ENCODE measurements around the gene SSBP4. TPM values are rescaled to one million over a fixed set of nuclear protein-coding genes. Genes with fewer than 3 reads are reported as not detected.

The SSBP4 gene
- polyA plus RNA-seq, 1 of the 3 experiments (the other 2 are of a cell fraction), result 24.9 TPM

- no peak overlapping the region for H2AFZ ChIP-seq (ENCODE audit: low read depth)
- no peaks in the 10 kb centered on the region for H3K9me3 ChIP-seq
- H3K27ac ChIP-seq (ENCODE audit: low read depth in 2 of 2, low read length in 1 of 2), result peak overlapping the region in 1 of 2 experiments; percentile 71; a peak in 1 of 4 replicates
- no peaks in the 10 kb centered on the region for H3K79me2 ChIP-seq (ENCODE audit: insufficient read depth)
- H4K20me1 ChIP-seq (ENCODE audit: insufficient read depth), result no peaks in the 10 kb centered on the region; the same call in 1 of the 2 replicates
- peaks cover 5% of the 10 kb centered on the region for H3F3A ChIP-seq (replicated peaks; ENCODE audit: insufficient read depth)
- DNase-seq, result no peak
- WGBS (ENCODE audit: low lambda C conversion rate), result 93% methylated on average over 4 of the region's 13 CpGs
- peaks cover 15 to 55% of the 10 kb centered on the region in 2 experiments; a peak in 2 of 4 replicates for H3K4me1 ChIP-seq (ENCODE audit: control insufficient read depth in 1 of 2, insufficient read depth in 2 of 2, low read depth in 1 of 2, low read length in 1 of 2)
- POLR2A ChIA-PET, result interaction anchor here (1.6 to 2.5 kb wide), 2 partner anchors 13 to 151 kb away, joined by 4 to 13 read pairs; partner anchors contain the start of genes JUND and SSBP4
- H3K36me3 ChIP-seq (replicated peaks in 1 of 2; ENCODE audit: control insufficient read depth in 1 of 2, insufficient read depth in 2 of 2, low read length in 1 of 2), result peaks cover 0 to 11% of the 10 kb centered on the region in 2 experiments
- no peaks in the 10 kb centered on the region for H3K9me2 ChIP-seq
- TF ChIP-seq IRF3 (IDR thresholded peaks at IDR 0.05; ENCODE audit: low read depth, low read length) (no peak), FOXJ3 (CRISPR knock-in tag; IDR thresholded peaks at IDR 0.05) (no peak), CHD2 (IDR thresholded peaks at IDR 0.05; ENCODE audit: low read length, partially characterized antibody) (no peak), RCOR1 (IDR thresholded peaks at IDR 0.05; ENCODE audit: low read length) (no peak), SMC3 (IDR thresholded peaks at IDR 0.05; ENCODE audit: low read depth, low read length) (no peak), SIN3A (IDR thresholded peaks at IDR 0.05; ENCODE audit: borderline replicate concordance, low read depth, low read length) (no peak), NFIC (IDR thresholded peaks at IDR 0.05; ENCODE audit: borderline replicate concordance) (no peak), RFX5 (IDR thresholded peaks at IDR 0.05; ENCODE audit: low read length) (no peak), ELF1 (IDR thresholded peaks at IDR 0.05) (no peak), RXRA (IDR thresholded peaks at IDR 0.05; ENCODE audit: borderline replicate concordance, low read depth) (no peak), MEF2A (IDR thresholded peaks at IDR 0.05; ENCODE audit: borderline replicate concordance, low read depth) (no peak), USF2 (IDR thresholded peaks at IDR 0.05; ENCODE audit: borderline replicate concordance, low read depth, low read length) (no peak), GABPA (IDR thresholded peaks at IDR 0.05; ENCODE audit: low read depth) (no peak), EP300 (IDR thresholded peaks at IDR 0.05; ENCODE audit: borderline replicate concordance in 1 of 2, low read depth in 1 of 2, low read length in 1 of 2) (no peak)
- no peak overlapping the region for H3K4me2 ChIP-seq
- H3K9ac ChIP-seq, result no peak overlapping the region
- CTCF ChIA-PET, result interaction anchor here (0.8 to 1.5 kb wide), 6 partner anchors 9 to 46 kb away, joined by 3 to 5 read pairs (median 3); partner anchors contain the start of genes GDF15 and SSBP4
- H3K4me3 ChIP-seq (ENCODE audit: low read depth in 2 of 2, low read length in 1 of 2), result peak overlapping the region in 1 of 2 experiments; percentile 7; a peak in 1 of 4 replicates
- H3K27me3 ChIP-seq (ENCODE audit: insufficient read depth), result no peaks in the 10 kb centered on the region
Measured at GRCh38 chr19:18432275-18433014, 13.2 kb downstream of the SSBP4 start.
